Stimulated activated CD4-positive, alpha-beta T cell treated with anti-CD3 and anti-CD28 coated beads, Interleukin-15, amount 100 ng/mL, for 1 hour (primary cell): ENCODE data around the gene ZFP3.
"Not testable (repeated sequence)": the region's sequence is repeated elsewhere in the genome, so short reads cannot be mapped to it uniquely, and the experiment has no call there.

ENCODE experiments used
- DNase-seq, 2 donors: peaks; one replicate each; pipeline ENCODE4 v3.0.0-alpha.2; 2020; ENCODE audit warnings: low read depth in 1 of 2, low spot score in 1 of 2

ZFP3 gene

GRCh38 chr17:5137511-5138197, 59.4 kb downstream of the ZFP3 start:
- not testable (repeated sequence) for DNase-seq

- not testable (repeated sequence) for DNase-seq
Observed at GRCh38 chr17:5138198-5138544, 59.9 kb downstream of the ZFP3 start.

- no peak for DNase-seq
Observed at GRCh38 chr17:5138616-5139457, 60.6 kb downstream of the ZFP3 start.

- no peak for DNase-seq
Observed at GRCh38 chr17:5139458-5139732, 61.1 kb downstream of the ZFP3 start.

GRCh38 chr17:5142877-5143276, 64.6 kb downstream of the ZFP3 start:
- not testable (repeated sequence) for DNase-seq
